HG03354 (cell line): ENCODE results near the gene COL5A1.

Experiments
- ATAC-seq: cut with Tn5 transposase; IDR thresholded peaks from one replicate; pipeline ENCODE4 v1.9.1; 2021; ENCODE audit warnings: mild to moderate bottlenecking; ENCODE audit not compliant: unreplicated experiment, poor library complexity, severe bottlenecking

The COL5A1 gene

GRCh38 chr9:134889386-134890154 is 248.0 kb downstream of the COL5A1 start:
- ATAC-seq, result no peak

- no peak for ATAC-seq
Measured at GRCh38 chr9:134890155-134890495, 248.5 kb downstream of the COL5A1 start.

- ATAC-seq, result no peak
Measured at GRCh38 chr9:134891053-134891452, 249.4 kb downstream of the COL5A1 start.

- ATAC-seq, result no peak
Measured at GRCh38 chr9:134891713-134892112, 250.1 kb downstream of the COL5A1 start.

- ATAC-seq, result no peak
Measured at GRCh38 chr9:134892221-134892620, 250.6 kb downstream of the COL5A1 start.

GRCh38 chr9:134892820-134893420 is 251.3 kb downstream of the COL5A1 start:
- no peak for ATAC-seq
